ENCODE results near the gene CAPN12. TPM values are rescaled to one million over a fixed set of nuclear protein-coding genes. Genes with fewer than 3 reads are reported as not detected.

CAPN12 gene
- total RNA-seq (2013) = 0.46 TPM
- 1 to 10 TPM in 1 of 3 donors, not detected in 2; 1.8 TPM for polyA plus RNA-seq
- polyA minus RNA-seq = 0.28 TPM in 1 of 2 replicates, not detected in the other
- total RNA-seq = 0.14 to 1.4 (median 0.25) reads per million in 11 experiments

DNA sequence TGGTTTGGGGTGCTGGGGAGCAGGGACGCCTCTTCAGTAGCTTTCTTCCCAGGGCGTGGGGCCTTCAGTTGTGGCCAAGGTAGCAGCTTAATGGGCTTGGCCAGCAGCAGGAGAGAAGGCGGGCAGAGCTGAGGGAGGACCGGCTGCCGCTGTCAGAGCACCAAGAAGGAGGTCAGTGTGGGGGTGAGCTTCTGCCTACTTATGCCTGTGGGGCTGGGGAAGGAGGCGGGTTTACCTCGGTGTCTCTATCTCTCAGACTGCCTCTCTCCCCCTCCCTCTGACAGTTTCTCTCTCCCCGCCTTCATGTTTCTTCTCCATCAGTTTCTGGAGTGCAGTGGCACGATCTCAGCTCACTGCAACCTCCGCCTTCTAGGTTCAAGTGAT lies at the start of gene CAPN12:
TSS of gene CAPN12 (minus strand) at position 177 of the 384 bp plus-strand sequence. CDS start 309 bp downstream, outside the sequence.
- no peak within 1 kb of the TSS for H3K9ac ChIP-seq (ENCODE audit: insufficient read depth, low read length, poor library complexity, severe bottlenecking)
- WGBS (ENCODE audit: insufficient coverage) = 83% methylated on average over 6 of the region's 10 CpGs
- H3K36me3 ChIP-seq (replicated peaks in 1 of 2; ENCODE audit: control insufficient read depth in 1 of 2, insufficient read depth in 2 of 2, low read length in 2 of 2) = no peaks in the 10 kb centered on the region
- H3K27me3 ChIP-seq (ENCODE audit: control insufficient read depth in 2 of 2, insufficient read depth in 2 of 2, low read length in 2 of 2) = peaks cover 0 to 2% of the 10 kb centered on the region in 2 donors
- H3K4me1 ChIP-seq (ENCODE audit: control insufficient read depth in 1 of 2, insufficient read depth in 2 of 2, low read length in 2 of 2) = peaks cover 0 to 6% of the 10 kb centered on the region in 2 donors
- no peak within 1 kb of the TSS for H3K4me2 ChIP-seq (replicated peaks; ENCODE audit: extremely low read depth, low read length, poor library complexity, severe bottlenecking)
- Mint-ChIP-seq H3K4me3 (no peak within 1 kb of the TSS), H3K27me3 (ENCODE audit: low read depth in 3 of 3) (peaks cover 2 to 12% (median 5%) of the 10 kb centered on the region in 3 donors), H3K4me1 (peaks cover 5% of the 10 kb centered on the region), H3K27ac (no peak within 1 kb of the TSS), H3K9me3 (no peaks in the 10 kb centered on the region), H3K36me3 (no peaks in the 10 kb centered on the region)
- no peak within 1 kb of the TSS for H2AFZ ChIP-seq (ENCODE audit: insufficient read depth, low read depth, low read length, poor library complexity, severe bottlenecking)
- H3K79me2 ChIP-seq (ENCODE audit: insufficient read depth, low read length) = no peaks in the 10 kb centered on the region
- no peaks in the 10 kb centered on the region for H4K20me1 ChIP-seq (ENCODE audit: insufficient read depth, low read length)
- intact Hi-C loops (cut with micrococcal nuclease) = no loop called here
- H3K27ac ChIP-seq (ENCODE audit: low read depth in 1 of 2, low read length in 2 of 2) = no peak within 1 kb of the TSS
- TF ChIP-seq, protein P1, sequence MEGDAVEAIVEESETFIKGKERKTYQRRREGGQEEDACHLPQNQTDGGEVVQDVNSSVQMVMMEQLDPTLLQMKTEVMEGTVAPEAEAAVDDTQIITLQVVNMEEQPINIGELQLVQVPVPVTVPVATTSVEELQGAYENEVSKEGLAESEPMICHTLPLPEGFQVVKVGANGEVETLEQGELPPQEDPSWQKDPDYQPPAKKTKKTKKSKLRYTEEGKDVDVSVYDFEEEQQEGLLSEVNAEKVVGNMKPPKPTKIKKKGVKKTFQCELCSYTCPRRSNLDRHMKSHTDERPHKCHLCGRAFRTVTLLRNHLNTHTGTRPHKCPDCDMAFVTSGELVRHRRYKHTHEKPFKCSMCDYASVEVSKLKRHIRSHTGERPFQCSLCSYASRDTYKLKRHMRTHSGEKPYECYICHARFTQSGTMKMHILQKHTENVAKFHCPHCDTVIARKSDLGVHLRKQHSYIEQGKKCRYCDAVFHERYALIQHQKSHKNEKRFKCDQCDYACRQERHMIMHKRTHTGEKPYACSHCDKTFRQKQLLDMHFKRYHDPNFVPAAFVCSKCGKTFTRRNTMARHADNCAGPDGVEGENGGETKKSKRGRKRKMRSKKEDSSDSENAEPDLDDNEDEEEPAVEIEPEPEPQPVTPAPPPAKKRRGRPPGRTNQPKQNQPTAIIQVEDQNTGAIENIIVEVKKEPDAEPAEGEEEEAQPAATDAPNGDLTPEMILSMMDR (IDR thresholded peaks at IDR 0.05) = no peak
- H3K9me3 ChIP-seq (replicated peaks in 1 of 2; ENCODE audit: control insufficient read depth in 1 of 2, insufficient read depth in 1 of 2, low read length in 2 of 2) = no peaks in the 10 kb centered on the region
- no peak for DNase-seq
- no peak within 1 kb of the TSS for H3K4me3 ChIP-seq (replicated peaks in 1 of 3; ENCODE audit: low read depth in 2 of 3, low read length in 3 of 3)

DNA sequence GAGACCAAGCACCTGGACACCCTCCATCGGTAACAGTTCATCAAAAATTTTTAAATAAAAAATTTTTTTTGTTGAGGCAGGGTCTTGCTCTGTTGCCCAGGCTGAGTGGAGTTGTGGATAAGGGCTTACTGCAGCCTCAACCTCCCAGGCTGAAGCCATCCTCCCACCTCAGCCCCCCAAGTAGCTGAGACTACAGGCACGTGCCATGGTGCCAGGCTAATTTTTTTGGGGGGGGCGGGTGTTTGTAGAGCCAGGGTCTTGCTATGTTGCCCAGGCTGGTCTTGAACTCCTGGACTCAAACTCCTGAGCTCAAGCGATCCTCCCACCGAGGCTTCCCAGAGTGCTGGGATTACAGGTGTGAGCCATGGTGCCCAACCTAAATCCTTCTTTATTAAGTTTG lies 49.4 kb upstream of the CAPN12 start:
- no peak overlapping the region for H3K27ac ChIP-seq (ENCODE audit: low read depth in 1 of 2, low read length in 2 of 2)
- H3K27ac Mint-ChIP-seq = no peak overlapping the region

More for the DNA sequence above, 49.4 kb upstream of the CAPN12 start:
- Histone ChIP-seq H4K20me1 (ENCODE audit: insufficient read depth, low read length) (no peaks in the 10 kb centered on the region), H3K4me3 (replicated peaks in 1 of 3; ENCODE audit: low read depth in 2 of 3, low read length in 3 of 3) (no peak overlapping the region), H3K9ac (ENCODE audit: insufficient read depth, low read length, poor library complexity, severe bottlenecking) (no peak overlapping the region), H2AFZ (ENCODE audit: insufficient read depth, low read depth, low read length, poor library complexity, severe bottlenecking) (no peak overlapping the region), H3K36me3 (replicated peaks in 1 of 2; ENCODE audit: control insufficient read depth in 1 of 2, insufficient read depth in 2 of 2, low read length in 2 of 2) (no peaks in the 10 kb centered on the region), H3K4me2 (replicated peaks; ENCODE audit: extremely low read depth, low read length, poor library complexity, severe bottlenecking) (no peak overlapping the region), H3K4me1 (ENCODE audit: control insufficient read depth in 1 of 2, insufficient read depth in 2 of 2, low read length in 2 of 2) (peaks cover 9% of the 10 kb centered on the region in 2 donors), H3K79me2 (ENCODE audit: insufficient read depth, low read length) (no peaks in the 10 kb centered on the region), H3K9me3 (replicated peaks in 1 of 2; ENCODE audit: control insufficient read depth in 1 of 2, insufficient read depth in 1 of 2, low read length in 2 of 2) (no peaks in the 10 kb centered on the region), H3K27me3 (ENCODE audit: control insufficient read depth in 2 of 2, insufficient read depth in 2 of 2, low read length in 2 of 2) (no peaks in the 10 kb centered on the region)
- peaks cover 7% of the 10 kb centered on the region for H3K4me1 Mint-ChIP-seq
- DNase-seq = no peak
- 100% methylated on average over 1 of the region's 5 CpGs for WGBS (ENCODE audit: insufficient coverage)
- H3K36me3 Mint-ChIP-seq = no peaks in the 10 kb centered on the region
- no peak overlapping the region for H3K4me3 Mint-ChIP-seq
- intact Hi-C loops (cut with micrococcal nuclease) = no loop called here
- peaks cover 0 to 10% (median 1%) of the 10 kb centered on the region in 7 donors for H3K9me3 Mint-ChIP-seq
- peaks cover 0 to 10% (median 3%) of the 10 kb centered on the region in 3 donors for H3K27me3 Mint-ChIP-seq (ENCODE audit: low read depth in 3 of 3)
- TF ChIP-seq, protein P1 (IDR thresholded peaks at IDR 0.05) = no peak
